ENCODE data around the gene MACIR.

The MACIR gene

GRCh38 chr5:103291606-103292005, 33.0 kb downstream of the MACIR start:
- no peak for DNase-seq (ENCODE audit: low read depth)

- DNase-seq (ENCODE audit: low read depth): no peak
Observed at GRCh38 chr5:103293099-103293498, 34.5 kb downstream of the MACIR start.

GRCh38 chr5:103293719-103294118, 35.2 kb downstream of the MACIR start:
- no peak for DNase-seq (ENCODE audit: low read depth)

GRCh38 chr5:103294906-103295305, 36.3 kb downstream of the MACIR start:
- DNase-seq (ENCODE audit: low read depth): no peak

- DNase-seq (ENCODE audit: low read depth): no peak
Observed at GRCh38 chr5:103295424-103295823, 36.9 kb downstream of the MACIR start.

- no peak for DNase-seq (ENCODE audit: low read depth)
Observed at GRCh38 chr5:103295871-103296270, 37.3 kb downstream of the MACIR start.

GRCh38 chr5:103298117-103298516, 39.6 kb downstream of the MACIR start:
- no peak for DNase-seq (ENCODE audit: low read depth)

GRCh38 chr5:103298607-103299188, 40.1 kb downstream of the MACIR start:
- DNase-seq (ENCODE audit: low read depth): no peak

GRCh38 chr5:103305809-103306208, 47.2 kb downstream of the MACIR start:
- no peak for DNase-seq (ENCODE audit: low read depth)

GRCh38 chr5:103307470-103307869, 48.9 kb downstream of the MACIR start:
- no peak for DNase-seq (ENCODE audit: low read depth)

GRCh38 chr5:103308774-103309173, 50.2 kb downstream of the MACIR start:
- DNase-seq (ENCODE audit: low read depth): no peak

GRCh38 chr5:103313056-103313455, 54.5 kb downstream of the MACIR start:
- DNase-seq (ENCODE audit: low read depth): no peak

- no peak for DNase-seq (ENCODE audit: low read depth)
Observed at GRCh38 chr5:103315455-103315854, 56.9 kb downstream of the MACIR start.

- no peak for DNase-seq (ENCODE audit: low read depth)
Observed at GRCh38 chr5:103327451-103327850, 68.9 kb downstream of the MACIR start.

GRCh38 chr5:103327893-103328292, 69.3 kb downstream of the MACIR start:
- DNase-seq (ENCODE audit: low read depth): no peak

Data from stimulated activated CD8-positive, alpha-beta memory T cell treated with anti-CD3 and anti-CD28 coated beads, Interleukin-12 subunit alpha, Interleukin-12 subunit beta, amount 100 ng/mL, for 1 hour (primary cell).